GM12878 (cell line): ENCODE measurements around the gene PRSS27. TPM values are rescaled to one million over a fixed set of nuclear protein-coding genes. Genes with fewer than 3 reads are reported as not detected.
"Not testable (repeated sequence)": the region's sequence is repeated elsewhere in the genome, so short reads cannot be mapped to it uniquely, and the experiment has no call there.

ENCODE experiments used
- ATAC-seq: fragments of 200-7000 bp; cut with Tn5 transposase; 3 replicates; pipeline ENCODE4 v1.9.1; 2020; ENCODE audit warnings: mild to moderate bottlenecking, moderate library complexity
- BruUV-seq: library from RNA; stranded (reverse); fragments of 400-500 nt; replicated peaks from 2 replicates; lab custom pipeline; 2021; lab: Mats Ljungman, UMichigan
- CTCF ChIA-PET: fragments of 300-600 bp; sonication (Branson Sonifier 250); formaldehyde crosslinking; extraction: SDS; loops from one replicate; lab custom pipeline; 2021; ENCODE audit warnings: inconsistent platforms; lab: Yijun Ruan, JAX
- POLR2A ChIA-PET: fragments of 350-600 bp; formaldehyde crosslinking; extraction: SDS; loops from one replicate; lab custom pipeline; 2021; ENCODE audit warnings: inconsistent platforms; lab: Charles Lee
- RAD21 ChIA-PET: fragments of 300-600 bp; sonication (Branson Sonifier 250); formaldehyde crosslinking; loops from one replicate; lab custom pipeline; 2023; ENCODE audit warnings: antibody characterized with exemption; ENCODE audit not compliant: unreplicated experiment; lab: Charles Lee
- SMC1A ChIA-PET: fragments of 300-600 bp; sonication (Branson Sonifier 250); formaldehyde crosslinking; loops from one replicate; lab custom pipeline; 2023; ENCODE audit not compliant: unreplicated experiment, uncharacterized antibody; lab: Charles Lee
- DNase-seq: peaks from one replicate; pipeline ENCODE4 v3.0.0-alpha.2; 2011; ENCODE audit warnings: low read depth, low spot score
- FAIRE-seq: peaks from 3 replicates; lab custom pipeline; 2011; peaks lifted over from hg19 to GRCh38; lab: Jason Lieb, UNC
- H2AFZ ChIP-seq: 2 replicates; pipeline ENCODE4 v1.6.0; 2011; ENCODE audit warnings: low read depth, low read length, control low read depth; ENCODE audit not compliant: control insufficient read depth
- H3K27ac ChIP-seq: 2 replicates; pipeline ENCODE4 v1.5.1; 2011; ENCODE audit warnings: control low read depth; ENCODE audit not compliant: control insufficient read depth, insufficient read depth
- H3K27me3 ChIP-seq, 2 experiments: replicated peaks in 1 of 2; 2 replicates each; pipeline versions ENCODE4 v1.6.0 to v1.6.1; 2011; ENCODE audit warnings: low read length in 1 of 2; ENCODE audit not compliant: control insufficient read depth in 2 of 2, insufficient read depth in 2 of 2
- H3K36me3 ChIP-seq, 2 experiments: 2 replicates each; pipeline ENCODE4 v1.5.1; 2011; ENCODE audit warnings: low read length in 1 of 2; ENCODE audit not compliant: control insufficient read depth in 2 of 2, insufficient read depth in 2 of 2
- H3K4me1 ChIP-seq: 2 replicates; pipeline ENCODE4 v1.6.1; 2011; ENCODE audit warnings: mild to moderate bottlenecking, low read length, moderate library complexity, mixed read lengths; ENCODE audit not compliant: control insufficient read depth, insufficient read depth
- H3K4me2 ChIP-seq: 2 replicates; pipeline ENCODE4 v1.6.0; 2011; ENCODE audit warnings: control low read depth; ENCODE audit not compliant: control insufficient read depth, insufficient read depth
- H3K4me3 ChIP-seq: fragments of 200-600 bp; sonication (generic); 2 replicates; pipeline ENCODE4 v1.5.1; 2016
- H3K79me2 ChIP-seq: 2 replicates; pipeline ENCODE4 v1.6.0; 2011; ENCODE audit warnings: low read length; ENCODE audit not compliant: control insufficient read depth, insufficient read depth
- H3K9ac ChIP-seq: 2 replicates; pipeline ENCODE4 v1.8.0; 2011; ENCODE audit warnings: low read length, control low read depth, mixed read lengths; ENCODE audit not compliant: control insufficient read depth, insufficient read depth
- H3K9me3 ChIP-seq: replicated peaks from 3 replicates; pipeline ENCODE4 v1.5.1; 2011; ENCODE audit warnings: mild to moderate bottlenecking, low read length; ENCODE audit not compliant: control insufficient read depth, insufficient read depth
- H4K20me1 ChIP-seq: 2 replicates; pipeline ENCODE4 v1.6.0; 2011; ENCODE audit not compliant: control insufficient read depth, insufficient read depth
- ATF7 ChIP-seq: fragments of 450-650 bp; IDR thresholded peaks from 2 replicates; pipeline ENCODE4 v1.6.1; 2016; ENCODE audit warnings: low read depth, mild to moderate bottlenecking
- BHLHE40 ChIP-seq, 2 experiments: fragments of 450-650 bp in 1 of 2; IDR thresholded peaks; 2 replicates each; pipeline ENCODE4 v1.6.1; 2011 to 2017; ENCODE audit warnings: low read depth in 2 of 2, borderline replicate concordance in 1 of 2, improper control_type of control experiment in 1 of 2, low read length in 1 of 2, mild to moderate bottlenecking in 1 of 2
- EED ChIP-seq: sonication (generic); IDR thresholded peaks from 2 replicates; pipeline ENCODE4 v1.6.1; 2016; ENCODE audit warnings: antibody characterized with exemption, low read depth
- HSF1 ChIP-seq: fragments of 150-350 bp; IDR thresholded peaks from 2 replicates; pipeline ENCODE4 v1.6.1; 2014; ENCODE audit warnings: mild to moderate bottlenecking, low read depth, low read length
- IRF4 ChIP-seq: IDR thresholded peaks from 2 replicates; pipeline ENCODE4 v1.6.1; 2011; ENCODE audit warnings: low read depth, low read length
- LARP7 ChIP-seq: fragments of 450-650 bp; IDR thresholded peaks from 2 replicates; pipeline ENCODE4 v1.6.1; 2017; ENCODE audit warnings: mild to moderate bottlenecking
- MXI1 ChIP-seq: fragments of 150-350 bp; IDR thresholded peaks from 2 replicates; pipeline ENCODE4 v1.6.1; 2011; ENCODE audit warnings: low read depth, mild to moderate bottlenecking, inconsistent platforms, low read length, improper control_type of control experiment
- SMC3 ChIP-seq: IDR thresholded peaks from 2 replicates; pipeline ENCODE4 v1.6.1; 2011; ENCODE audit warnings: low read length, improper control_type of control experiment, borderline replicate concordance
- SREBF2 ChIP-seq: IDR thresholded peaks from 2 replicates; pipeline ENCODE4 v1.6.1; 2012; ENCODE audit warnings: mild to moderate bottlenecking, low read length
- TARDBP ChIP-seq: IDR thresholded peaks from 2 replicates; pipeline ENCODE4 v1.6.1; 2016; ENCODE audit warnings: borderline replicate concordance
- ZBTB4 ChIP-seq: fragments of 450-650 bp; formaldehyde crosslinking; IDR thresholded peaks from 2 replicates; pipeline ENCODE4 v1.4.0; 2022; ENCODE audit warnings: mild to moderate bottlenecking, moderate library complexity
- ZNF207 ChIP-seq: fragments of 450-650 bp; IDR thresholded peaks from 2 replicates; pipeline ENCODE4 v1.6.1; 2014; ENCODE audit warnings: antibody characterized with exemption, mild to moderate bottlenecking, borderline replicate concordance
- WGBS: methylation state at CpG from one replicate; pipeline ENCODE4 v1.1.6; 2016; ENCODE audit warnings: low lambda C conversion rate; ENCODE audit not compliant: insufficient replicate concordance, insufficient coverage; ENCODE audit errors: missing lambda C conversion rate; 5-methylcytosine and 5-hydroxymethylcytosine counted together
- in situ Hi-C: fragments of 300-500 bp; cut with MboI; formaldehyde crosslinking; loops from 9 replicates; pipeline ENCODE4 v1.14.3; 2018; ENCODE audit warnings: mixed read lengths
- intact Hi-C: fragments of 100-400 bp; cut with micrococcal nuclease; formaldehyde crosslinking; loops from one replicate; pipeline ENCODE4 v1.14.2; 2022; ENCODE audit not compliant: unreplicated experiment
- polyA plus RNA-seq, 11 experiments: library from polyadenylated mRNA; depleted of rRNA in 4 of 11; unstranded in 6 of 11; stranded (reverse) in 5 of 11; fragments of >200 nt; fragmentation: Nextera tagmentation in 4 of 11; fragmentation: Illumina TruSeq in 1 of 11; extraction: Ambion mirVana in 4 of 11; extraction: Trizol in 1 of 11; gene quantifications; 1 replicate in 1 of 11; 2 replicates in 10 of 11; pipeline versions ENCODE4 v1.2.1 to v1.2.3, GENCODE V29; 2011 to 2016; ENCODE audit warnings: inconsistent platforms in 2 of 11, missing spikeins in 2 of 11, low read depth in 1 of 11
- total RNA-seq, 4 experiments: library from RNA; depleted of rRNA in 3 of 4; stranded (reverse); fragments of >200 nt in 3 of 4; fragmentation: Illumina TruSeq in 1 of 4; extraction: Trizol in 1 of 4; gene quantifications; 2 replicates each; pipeline versions ENCODE4 v1.2.1 to v1.2.3, GENCODE V29; 2013 to 2021

The PRSS27 gene
- total and polyA plus RNA-seq, 10 of the 15 experiments (the other 5 are each of a cell fraction or from before 2014, with no cell fraction given), result 0.18 to 1.8 (median 0.51) TPM; not detected in 2

GRCh38 chr16:2682209-2683021 lies 37.6 kb downstream of the PRSS27 start, which contains the start of gene KCTD5 (continued):
- TF ChIP-seq ZBTB4 (CRISPR knock-in tag) (no peak), ZNF207 (peak; percentile 97), HSF1 (0 out of 2 replicates have a peak, but pooled peaks have one; percentile 39), SMC3 (0 out of 2 replicates have a peak, but pooled peaks have one; percentile 11), TARDBP (peak; percentile 87), SREBF2 (peak; percentile 78), IRF4 (peak; percentile 64; the same call in 1 of the 2 replicates), BHLHE40 (IDR thresholded peaks at IDR 0.05; ENCODE audit: borderline replicate concordance in 1 of 2, low read depth in 2 of 2, low read length in 1 of 2) (peak; percentile 81 to 86), MXI1 (peak; percentile 91), ATF7 (no peak; the same call in 1 of the 2 replicates), EED (peak; percentile 42; the same call in 1 of the 2 replicates), LARP7 (peak; percentile 81)

GRCh38 chr16:2680360-2680759 lies 39.7 kb downstream of the PRSS27 start:
- POLR2A ChIA-PET, H3K9ac ChIP-seq, H4K20me1 ChIP-seq, FAIRE-seq, ATAC-seq, H3K4me2 ChIP-seq, H3K4me1 ChIP-seq, H3K9me3 ChIP-seq, RAD21 ChIA-PET, H3K27me3 ChIP-seq, H3K27ac ChIP-seq, CTCF ChIA-PET, H3K36me3 ChIP-seq, in situ Hi-C loops, DNase-seq, SMC1A ChIA-PET, H2AFZ ChIP-seq, H3K4me3 ChIP-seq, BruUV-seq: not testable (repeated sequence)
- H3K79me2 ChIP-seq, result peaks cover 28% of the 10 kb centered on the region
- 99% methylated on average over 8 of the region's 8 CpGs for WGBS
- intact Hi-C loops, result loop anchor here (10.0 kb wide), 1 partner anchor 146 kb away; the partner anchor contains the start of genes CEMP1 and PDPK1
